ENCODE results near the gene SPP1. TPM values are rescaled to one million over a fixed set of nuclear protein-coding genes. Genes with fewer than 3 reads are reported as not detected.

Gene SPP1
- total RNA-seq, 1 donor from 2014 or later = 3.7 TPM

DNA sequence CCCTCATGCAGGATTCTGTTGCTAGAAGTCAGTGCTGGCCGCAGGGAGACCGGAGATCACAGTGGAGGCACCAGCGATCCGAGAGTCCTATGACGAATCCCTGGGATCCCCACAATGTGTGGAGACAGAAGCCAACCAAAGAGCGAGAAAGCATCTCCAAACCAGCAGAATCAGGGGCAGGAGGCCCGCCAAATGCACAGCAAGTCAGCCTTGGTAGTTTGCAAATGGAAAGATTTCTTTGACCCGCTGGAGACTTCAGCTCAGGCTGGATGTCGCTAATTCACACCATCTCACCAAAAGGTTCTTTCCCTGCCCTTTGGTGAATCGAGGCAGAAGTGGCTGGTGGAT, 31.4 kb downstream of the SPP1 start:
- peak overlapping the region; percentile 86 for H3K4me3 Mint-ChIP-seq (ENCODE audit: low read depth)
- peaks cover 36% of the 10 kb centered on the region for H3K27me3 Mint-ChIP-seq
- H3K9me3 Mint-ChIP-seq (ENCODE audit: low read depth) = no peaks in the 10 kb centered on the region
- H3K4me1 Mint-ChIP-seq (ENCODE audit: low read depth) = peaks cover 19% of the 10 kb centered on the region
- peak overlapping the region; percentile 32 for H3K27ac Mint-ChIP-seq
- DNase-seq (ENCODE audit: low spot score, unreplicated experiment) = no peak
- peaks cover 2% of the 10 kb centered on the region for H3K36me3 Mint-ChIP-seq (ENCODE audit: insufficient read depth)
- TF ChIP-seq, protein P1, sequence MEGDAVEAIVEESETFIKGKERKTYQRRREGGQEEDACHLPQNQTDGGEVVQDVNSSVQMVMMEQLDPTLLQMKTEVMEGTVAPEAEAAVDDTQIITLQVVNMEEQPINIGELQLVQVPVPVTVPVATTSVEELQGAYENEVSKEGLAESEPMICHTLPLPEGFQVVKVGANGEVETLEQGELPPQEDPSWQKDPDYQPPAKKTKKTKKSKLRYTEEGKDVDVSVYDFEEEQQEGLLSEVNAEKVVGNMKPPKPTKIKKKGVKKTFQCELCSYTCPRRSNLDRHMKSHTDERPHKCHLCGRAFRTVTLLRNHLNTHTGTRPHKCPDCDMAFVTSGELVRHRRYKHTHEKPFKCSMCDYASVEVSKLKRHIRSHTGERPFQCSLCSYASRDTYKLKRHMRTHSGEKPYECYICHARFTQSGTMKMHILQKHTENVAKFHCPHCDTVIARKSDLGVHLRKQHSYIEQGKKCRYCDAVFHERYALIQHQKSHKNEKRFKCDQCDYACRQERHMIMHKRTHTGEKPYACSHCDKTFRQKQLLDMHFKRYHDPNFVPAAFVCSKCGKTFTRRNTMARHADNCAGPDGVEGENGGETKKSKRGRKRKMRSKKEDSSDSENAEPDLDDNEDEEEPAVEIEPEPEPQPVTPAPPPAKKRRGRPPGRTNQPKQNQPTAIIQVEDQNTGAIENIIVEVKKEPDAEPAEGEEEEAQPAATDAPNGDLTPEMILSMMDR (IDR thresholded peaks at IDR 0.05; ENCODE audit: unreplicated experiment) = no peak

DNA sequence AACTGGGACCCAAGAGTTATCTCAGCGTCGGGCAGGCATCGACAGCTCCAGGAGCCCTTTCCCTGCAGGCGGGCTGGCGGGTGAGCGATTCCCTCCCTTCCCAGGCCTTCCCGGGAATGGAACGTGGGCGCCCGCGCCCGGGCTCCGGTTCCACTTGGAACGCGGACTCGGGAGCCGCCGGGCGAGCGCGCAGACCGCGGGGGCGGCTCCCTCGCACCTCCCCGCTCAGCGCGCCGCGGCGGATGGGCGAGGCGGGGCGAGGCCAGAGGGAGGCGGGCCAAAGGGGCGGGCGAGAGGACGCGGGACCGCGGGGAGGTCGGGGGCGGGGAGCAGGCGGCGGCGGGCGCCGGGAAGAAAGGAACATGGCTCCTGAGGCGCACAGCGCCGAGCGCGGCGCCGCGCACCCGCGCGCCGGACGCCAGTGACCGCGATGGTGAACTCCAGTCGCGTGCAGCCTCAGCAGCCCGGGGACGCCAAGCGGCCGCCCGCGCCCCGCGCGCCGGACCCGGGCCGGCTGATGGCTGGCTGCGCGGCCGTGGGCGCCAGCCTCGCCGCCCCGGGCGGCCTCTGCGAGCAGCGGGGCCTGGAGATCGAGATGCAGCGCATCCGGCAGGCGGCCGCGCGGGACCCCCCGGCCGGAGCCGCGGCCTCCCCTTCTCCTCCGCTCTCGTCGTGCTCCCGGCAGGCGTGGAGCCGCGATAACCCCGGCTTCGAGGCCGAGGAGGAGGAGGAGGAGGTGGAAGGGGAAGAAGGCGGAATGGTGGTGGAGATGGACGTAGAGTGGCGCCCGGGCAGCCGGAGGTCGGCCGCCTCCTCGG, 32.0 kb downstream of the SPP1 start, which contains the start of gene PKD2:
PKD2 (plus strand) TSS at position 332 of the 818 bp plus-strand sequence; CDS start at position 431, 99 bp downstream.
- Mint-ChIP-seq H3K4me3 (ENCODE audit: low read depth) (peak within 1 kb of the TSS; percentile 88), H3K27me3 (peaks cover 36% of the 10 kb centered on the region), H3K27ac (peak within 1 kb of the TSS; percentile 69), H3K9me3 (ENCODE audit: low read depth) (no peaks in the 10 kb centered on the region), H3K36me3 (ENCODE audit: insufficient read depth) (peaks cover 2% of the 10 kb centered on the region), H3K4me1 (ENCODE audit: low read depth) (peaks cover 19% of the 10 kb centered on the region)
- DNase-seq (ENCODE audit: low spot score, unreplicated experiment) = peak; percentile 55
- TF ChIP-seq, protein P1 (IDR thresholded peaks at IDR 0.05; ENCODE audit: unreplicated experiment) = no peak

DNA sequence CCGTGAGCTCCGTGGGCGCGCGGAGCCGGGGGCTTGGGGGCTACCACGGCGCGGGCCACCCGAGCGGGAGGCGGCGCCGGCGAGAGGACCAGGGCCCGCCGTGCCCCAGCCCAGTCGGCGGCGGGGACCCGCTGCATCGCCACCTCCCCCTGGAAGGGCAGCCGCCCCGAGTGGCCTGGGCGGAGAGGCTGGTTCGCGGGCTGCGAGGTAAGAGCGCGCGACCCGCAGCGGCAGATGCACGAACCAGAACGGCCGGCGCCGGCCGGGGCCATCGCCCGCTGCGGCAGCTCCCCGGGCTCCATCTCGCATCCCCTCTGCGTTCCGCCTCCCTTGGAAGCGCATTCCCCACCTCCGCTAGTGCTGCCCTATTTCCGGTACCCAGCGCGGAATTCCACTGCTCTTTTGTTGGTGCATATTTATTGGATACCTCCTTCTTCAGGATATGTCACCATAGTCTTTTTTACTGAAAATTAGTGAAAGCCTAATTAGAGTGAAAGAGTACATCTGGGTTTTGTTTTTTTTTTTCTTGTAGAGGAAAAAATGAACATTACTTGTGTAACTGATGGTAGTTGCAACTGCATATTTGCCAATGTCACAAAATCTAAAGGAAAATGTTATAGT, 32.7 kb downstream of the SPP1 start:
- Mint-ChIP-seq H3K27ac (peak overlapping the region; percentile 69), H3K36me3 (ENCODE audit: insufficient read depth) (peaks cover 2% of the 10 kb centered on the region), H3K9me3 (ENCODE audit: low read depth) (no peaks in the 10 kb centered on the region), H3K4me3 (ENCODE audit: low read depth) (peak overlapping the region; percentile 88), H3K4me1 (ENCODE audit: low read depth) (peaks cover 24% of the 10 kb centered on the region), H3K27me3 (peaks cover 31% of the 10 kb centered on the region)
- TF ChIP-seq, protein P1 (IDR thresholded peaks at IDR 0.05; ENCODE audit: unreplicated experiment) = no peak
- DNase-seq (ENCODE audit: low spot score, unreplicated experiment) = peak; percentile 34

DNA sequence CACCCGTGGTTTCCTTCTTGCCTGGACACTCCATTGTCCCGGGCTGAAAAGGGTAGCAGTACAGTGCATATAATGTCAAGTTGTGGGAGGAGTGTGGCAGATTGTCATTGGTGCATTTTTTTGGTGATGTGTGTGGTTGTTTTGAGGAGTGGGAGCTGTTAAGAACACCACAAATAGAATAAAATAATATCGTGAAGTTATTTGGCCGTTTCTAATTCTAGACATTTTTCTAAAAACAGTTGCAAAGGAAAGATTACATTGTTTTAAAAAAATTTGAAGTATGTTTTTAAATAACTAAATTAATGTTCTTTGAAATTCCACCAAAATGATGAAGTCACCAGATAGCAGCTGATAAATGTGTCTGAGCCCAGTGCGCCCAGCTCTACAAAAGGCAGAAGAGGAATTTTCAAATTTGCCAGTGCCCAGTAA, 33.2 kb downstream of the SPP1 start:
- peak overlapping the region; percentile 88 for H3K4me3 Mint-ChIP-seq (ENCODE audit: low read depth)
- no peak for DNase-seq (ENCODE audit: low spot score, unreplicated experiment)
- TF ChIP-seq, protein P1 (IDR thresholded peaks at IDR 0.05; ENCODE audit: unreplicated experiment) = no peak
- H3K9me3 Mint-ChIP-seq (ENCODE audit: low read depth) = no peaks in the 10 kb centered on the region
- peaks cover 2% of the 10 kb centered on the region for H3K36me3 Mint-ChIP-seq (ENCODE audit: insufficient read depth)
- H3K27ac Mint-ChIP-seq = peak overlapping the region; percentile 69
- peaks cover 24% of the 10 kb centered on the region for H3K4me1 Mint-ChIP-seq (ENCODE audit: low read depth)
- H3K27me3 Mint-ChIP-seq = peaks cover 30% of the 10 kb centered on the region

- H3K4me3 Mint-ChIP-seq (ENCODE audit: low read depth) = no peak overlapping the region
- H3K36me3 Mint-ChIP-seq (ENCODE audit: insufficient read depth) = peaks cover 2% of the 10 kb centered on the region
- H3K9me3 Mint-ChIP-seq (ENCODE audit: low read depth) = no peaks in the 10 kb centered on the region
- H3K27me3 Mint-ChIP-seq = peaks cover 23% of the 10 kb centered on the region
- peaks cover 27% of the 10 kb centered on the region for H3K4me1 Mint-ChIP-seq (ENCODE audit: low read depth)
- no peak overlapping the region for H3K27ac Mint-ChIP-seq
- TF ChIP-seq, protein P1 (IDR thresholded peaks at IDR 0.05; ENCODE audit: unreplicated experiment) = no peak
- DNase-seq (ENCODE audit: low spot score, unreplicated experiment) = no peak
Observed at GRCh38 chr4:88009871-88010270, 34.4 kb downstream of the SPP1 start.
